ENCODE measurements around the gene FGF22. TPM values are rescaled to one million over a fixed set of nuclear protein-coding genes. Genes with fewer than 3 reads are reported as not detected.

FGF22 gene
- total and polyA plus RNA-seq, 2 of the 13 experiments (the other 11 are each of a cell fraction or from before 2014, with no cell fraction given) = 0.24 TPM; not detected in 1

DNA sequence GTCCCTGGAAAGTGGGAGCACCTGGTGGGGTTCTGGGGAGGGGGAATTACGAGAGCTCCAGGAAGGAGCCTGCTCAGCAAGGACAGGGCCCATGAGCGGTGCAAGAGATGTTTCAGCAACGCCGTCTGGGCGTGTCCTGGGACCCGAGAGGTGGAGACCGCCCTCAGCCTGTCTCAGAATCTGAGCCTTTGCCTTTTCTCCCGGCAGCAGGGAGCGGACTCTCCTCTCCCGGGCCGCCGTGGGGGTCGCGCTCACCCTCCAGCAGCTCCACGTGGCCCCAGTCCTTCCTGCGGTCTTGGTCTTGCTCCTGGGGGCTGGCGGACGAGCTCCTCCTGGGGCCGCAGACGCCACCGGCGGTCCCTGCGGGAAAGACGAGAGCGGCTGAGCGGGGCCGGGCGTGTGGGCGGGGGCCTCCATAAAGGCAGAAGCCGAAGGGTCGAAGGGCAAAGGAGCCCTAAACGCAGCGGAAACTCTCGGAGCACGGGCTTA, 7.1 kb upstream of the FGF22 start (continued):
- TF ChIP-seq, protein P1, sequence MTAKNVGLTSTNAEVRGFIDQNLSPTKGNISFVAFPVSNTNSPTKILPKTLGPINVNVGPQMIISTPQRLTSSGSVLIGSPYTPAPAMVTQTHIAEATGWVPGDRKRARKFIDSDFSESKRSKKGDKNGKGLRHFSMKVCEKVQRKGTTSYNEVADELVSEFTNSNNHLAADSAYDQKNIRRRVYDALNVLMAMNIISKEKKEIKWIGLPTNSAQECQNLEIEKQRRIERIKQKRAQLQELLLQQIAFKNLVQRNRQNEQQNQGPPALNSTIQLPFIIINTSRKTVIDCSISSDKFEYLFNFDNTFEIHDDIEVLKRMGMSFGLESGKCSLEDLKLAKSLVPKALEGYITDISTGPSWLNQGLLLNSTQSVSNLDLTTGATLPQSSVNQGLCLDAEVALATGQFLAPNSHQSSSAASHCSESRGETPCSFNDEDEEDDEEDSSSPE (CRISPR knock-in tag; IDR thresholded peaks at IDR 0.05) = peak; percentile 5; the same call in 1 of the 2 replicates
- TF ChIP-seq, protein P2, sequence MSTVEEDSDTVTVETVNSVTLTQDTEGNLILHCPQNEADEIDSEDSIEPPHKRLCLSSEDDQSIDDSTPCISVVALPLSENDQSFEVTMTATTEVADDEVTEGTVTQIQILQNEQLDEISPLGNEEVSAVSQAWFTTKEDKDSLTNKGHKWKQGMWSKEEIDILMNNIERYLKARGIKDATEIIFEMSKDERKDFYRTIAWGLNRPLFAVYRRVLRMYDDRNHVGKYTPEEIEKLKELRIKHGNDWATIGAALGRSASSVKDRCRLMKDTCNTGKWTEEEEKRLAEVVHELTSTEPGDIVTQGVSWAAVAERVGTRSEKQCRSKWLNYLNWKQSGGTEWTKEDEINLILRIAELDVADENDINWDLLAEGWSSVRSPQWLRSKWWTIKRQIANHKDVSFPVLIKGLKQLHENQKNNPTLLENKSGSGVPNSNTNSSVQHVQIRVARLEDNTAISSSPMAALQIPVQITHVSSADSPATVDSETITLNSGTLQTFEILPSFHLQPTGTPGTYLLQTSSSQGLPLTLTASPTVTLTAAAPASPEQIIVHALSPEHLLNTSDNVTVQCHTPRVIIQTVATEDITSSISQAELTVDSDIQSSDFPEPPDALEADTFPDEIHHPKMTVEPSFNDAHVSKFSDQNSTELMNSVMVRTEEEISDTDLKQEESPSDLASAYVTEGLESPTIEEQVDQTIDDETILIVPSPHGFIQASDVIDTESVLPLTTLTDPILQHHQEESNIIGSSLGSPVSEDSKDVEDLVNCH (CRISPR knock-in tag; IDR thresholded peaks at IDR 0.05) = no peak
- TF ChIP-seq, protein P3, sequence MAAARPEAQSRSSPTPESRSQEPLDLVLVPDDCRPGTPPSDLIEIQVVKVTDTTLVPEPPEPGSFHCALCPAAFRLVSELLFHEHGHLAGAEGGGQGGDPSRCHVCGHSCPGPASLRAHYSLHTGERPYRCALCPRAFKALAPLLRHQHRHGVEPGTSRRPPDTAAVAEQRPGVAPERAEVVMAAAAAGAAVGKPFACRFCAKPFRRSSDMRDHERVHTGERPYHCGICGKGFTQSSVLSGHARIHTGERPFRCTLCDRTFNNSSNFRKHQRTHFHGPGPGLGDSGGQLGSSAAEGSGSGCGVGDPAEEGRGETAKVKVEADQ (CRISPR knock-in tag; IDR thresholded peaks at IDR 0.05; ENCODE audit: borderline replicate concordance) = peak; percentile 48; the same call in 1 of the 2 replicates
- TF ChIP-seq NRL (CRISPR knock-in tag; IDR thresholded peaks at IDR 0.05; ENCODE audit: borderline replicate concordance) = peak; percentile 5; the same call in 1 of the 2 replicates
- TF ChIP-seq ZNF841 (CRISPR knock-in tag; IDR thresholded peaks at IDR 0.05; ENCODE audit: borderline replicate concordance) = no peak
- TF ChIP-seq ZNF547 (CRISPR knock-in tag; IDR thresholded peaks at IDR 0.05) = no peak
- TF ChIP-seq, protein P4, sequence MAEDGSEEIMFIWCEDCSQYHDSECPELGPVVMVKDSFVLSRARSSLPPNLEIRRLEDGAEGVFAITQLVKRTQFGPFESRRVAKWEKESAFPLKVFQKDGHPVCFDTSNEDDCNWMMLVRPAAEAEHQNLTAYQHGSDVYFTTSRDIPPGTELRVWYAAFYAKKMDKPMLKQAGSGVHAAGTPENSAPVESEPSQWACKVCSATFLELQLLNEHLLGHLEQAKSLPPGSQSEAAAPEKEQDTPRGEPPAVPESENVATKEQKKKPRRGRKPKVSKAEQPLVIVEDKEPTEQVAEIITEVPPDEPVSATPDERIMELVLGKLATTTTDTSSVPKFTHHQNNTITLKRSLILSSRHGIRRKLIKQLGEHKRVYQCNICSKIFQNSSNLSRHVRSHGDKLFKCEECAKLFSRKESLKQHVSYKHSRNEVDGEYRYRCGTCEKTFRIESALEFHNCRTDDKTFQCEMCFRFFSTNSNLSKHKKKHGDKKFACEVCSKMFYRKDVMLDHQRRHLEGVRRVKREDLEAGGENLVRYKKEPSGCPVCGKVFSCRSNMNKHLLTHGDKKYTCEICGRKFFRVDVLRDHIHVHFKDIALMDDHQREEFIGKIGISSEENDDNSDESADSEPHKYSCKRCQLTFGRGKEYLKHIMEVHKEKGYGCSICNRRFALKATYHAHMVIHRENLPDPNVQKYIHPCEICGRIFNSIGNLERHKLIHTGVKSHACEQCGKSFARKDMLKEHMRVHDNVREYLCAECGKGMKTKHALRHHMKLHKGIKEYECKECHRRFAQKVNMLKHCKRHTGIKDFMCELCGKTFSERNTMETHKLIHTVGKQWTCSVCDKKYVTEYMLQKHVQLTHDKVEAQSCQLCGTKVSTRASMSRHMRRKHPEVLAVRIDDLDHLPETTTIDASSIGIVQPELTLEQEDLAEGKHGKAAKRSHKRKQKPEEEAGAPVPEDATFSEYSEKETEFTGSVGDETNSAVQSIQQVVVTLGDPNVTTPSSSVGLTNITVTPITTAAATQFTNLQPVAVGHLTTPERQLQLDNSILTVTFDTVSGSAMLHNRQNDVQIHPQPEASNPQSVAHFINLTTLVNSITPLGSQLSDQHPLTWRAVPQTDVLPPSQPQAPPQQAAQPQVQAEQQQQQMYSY (CRISPR knock-in tag; IDR thresholded peaks at IDR 0.05) = 0 out of 2 replicates have a peak, but pooled peaks have one; percentile 20
- TF ChIP-seq NONO (IDR thresholded peaks at IDR 0.05) = no peak
- TF ChIP-seq NONO (CRISPR knock-in tag; conservative IDR thresholded peaks at IDR 0.05) = peak; percentile 65; the same call in 1 of the 2 replicates
- peak; percentile 33; the same call in 1 of the 2 replicates for TF ChIP-seq MTA1 (CRISPR knock-in tag; IDR thresholded peaks at IDR 0.05; ENCODE audit: borderline replicate concordance)
- TF ChIP-seq, protein P5, sequence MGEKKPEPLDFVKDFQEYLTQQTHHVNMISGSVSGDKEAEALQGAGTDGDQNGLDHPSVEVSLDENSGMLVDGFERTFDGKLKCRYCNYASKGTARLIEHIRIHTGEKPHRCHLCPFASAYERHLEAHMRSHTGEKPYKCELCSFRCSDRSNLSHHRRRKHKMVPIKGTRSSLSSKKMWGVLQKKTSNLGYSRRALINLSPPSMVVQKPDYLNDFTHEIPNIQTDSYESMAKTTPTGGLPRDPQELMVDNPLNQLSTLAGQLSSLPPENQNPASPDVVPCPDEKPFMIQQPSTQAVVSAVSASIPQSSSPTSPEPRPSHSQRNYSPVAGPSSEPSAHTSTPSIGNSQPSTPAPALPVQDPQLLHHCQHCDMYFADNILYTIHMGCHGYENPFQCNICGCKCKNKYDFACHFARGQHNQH (CRISPR knock-in tag; IDR thresholded peaks at IDR 0.05) = peak; percentile 48; the same call in 1 of the 2 replicates
- no peak for TF ChIP-seq MED13 (CRISPR knock-in tag; IDR thresholded peaks at IDR 0.05)
- TF ChIP-seq ZIK1 (CRISPR knock-in tag; IDR thresholded peaks at IDR 0.05; ENCODE audit: borderline replicate concordance, low read depth) = peak; percentile 71; the same call in 1 of the 2 replicates
- 0 out of 2 replicates have a peak, but pooled peaks have one; percentile 7 for TF ChIP-seq ZFP82 (CRISPR knock-in tag; IDR thresholded peaks at IDR 0.05; ENCODE audit: borderline replicate concordance)
- TF ChIP-seq MYC (CRISPR knock-in tag; IDR thresholded peaks at IDR 0.05; ENCODE audit: borderline replicate concordance) = peak; percentile 59; the same call in 1 of the 2 replicates
- no peak for TF ChIP-seq TARDBP (CRISPR knock-in tag; IDR thresholded peaks at IDR 0.05)
- no peak for TF ChIP-seq ZNF816 (CRISPR knock-in tag; IDR thresholded peaks at IDR 0.05; ENCODE audit: borderline replicate concordance)
- 0 out of 2 replicates have a peak, but pooled peaks have one; percentile 5 for TF ChIP-seq KDM5A (IDR thresholded peaks at IDR 0.05; ENCODE audit: borderline replicate concordance, low read length)
- TF ChIP-seq ZMYM2 (CRISPR knock-in tag; IDR thresholded peaks at IDR 0.05) = no peak
